K562 (cell line): ENCODE measurements around the gene MXRA7. TPM values are rescaled to one million over a fixed set of nuclear protein-coding genes. Genes with fewer than 3 reads are reported as not detected.

Experiments
- CBX2 ChIP-seq: fragments of 200-600 bp; sonication (generic); IDR thresholded peaks from one replicate; pipeline ENCODE4 v1.6.1; 2012; ENCODE audit warnings: mild to moderate bottlenecking, low read length, inconsistent platforms; ENCODE audit not compliant: insufficient read depth, poor library complexity, severe bottlenecking
- CEBPB ChIP-seq: fragments of 450-650 bp; IDR thresholded peaks from 2 replicates; pipeline ENCODE4 v1.6.1; 2016; ENCODE audit warnings: missing genetic modification characterization, missing compliant biosample characterization
- DPF2 ChIP-seq: fragments of 450-650 bp; IDR thresholded peaks from 2 replicates; pipeline ENCODE4 v1.6.1; 2016
- ESRRB ChIP-seq: fragments of 250-450 bp; sonication (Bioruptor Pico); IDR thresholded peaks from 2 replicates; pipeline ENCODE4 v1.5.0; 2020; ENCODE audit warnings: mild to moderate bottlenecking, moderate library complexity, borderline replicate concordance
- GTF2E2 ChIP-seq: fragments of 200-800 bp; sonication (Bioruptor generic); IDR thresholded peaks from 2 replicates; pipeline ENCODE4 v1.6.1; 2016; ENCODE audit warnings: missing genetic modification characterization, missing compliant biosample characterization
- HIVEP1 ChIP-seq: fragments of 250-450 bp; sonication (Bioruptor Pico); IDR thresholded peaks from 2 replicates; pipeline ENCODE4 v1.4.0; 2020; ENCODE audit warnings: mild to moderate bottlenecking
- HMGN3 ChIP-seq: IDR thresholded peaks from 2 replicates; pipeline ENCODE4 v1.6.1; 2011; ENCODE audit warnings: borderline replicate concordance, low read depth, mild to moderate bottlenecking, mixed read lengths, low read length; ENCODE audit not compliant: insufficient read length; ENCODE audit errors: extremely low read depth
- KLF13 ChIP-seq: fragments of 450-650 bp; IDR thresholded peaks from 2 replicates; pipeline ENCODE4 v1.6.1; 2016; ENCODE audit warnings: missing genetic modification characterization, low read depth, mild to moderate bottlenecking, missing compliant biosample characterization, moderate library complexity, borderline replicate concordance
- MAFK ChIP-seq: IDR thresholded peaks from 2 replicates; pipeline ENCODE4 v1.6.1; 2011; ENCODE audit warnings: low read length, improper control_type of control experiment
- NFATC3 ChIP-seq: fragments of 450-650 bp; IDR thresholded peaks from 2 replicates; pipeline ENCODE4 v1.6.1; 2017; ENCODE audit warnings: mild to moderate bottlenecking
- SMAD3 ChIP-seq: fragments of 450-650 bp; formaldehyde crosslinking; conservative IDR thresholded peaks from 2 replicates; pipeline ENCODE4 v1.4.0; 2020; ENCODE audit warnings: mild to moderate bottlenecking
- SMARCA5 ChIP-seq: fragments of 450-650 bp; IDR thresholded peaks from 2 replicates; pipeline ENCODE4 v1.6.1; 2016
- SRSF1 ChIP-seq: fragments of 200-400 bp; formaldehyde crosslinking; IDR thresholded peaks from 2 replicates; pipeline ENCODE4 v1.6.1; 2017; ENCODE audit warnings: mild to moderate bottlenecking, low read depth, low read length, moderate library complexity
- TAF1 ChIP-seq: IDR thresholded peaks from 2 replicates; pipeline ENCODE4 v1.6.1; 2011; ENCODE audit warnings: mild to moderate bottlenecking, low read length, moderate library complexity; ENCODE audit not compliant: insufficient read depth, control insufficient read depth, severe bottlenecking; ENCODE audit errors: extremely low read depth
- ZNF224 ChIP-seq: sonication (generic); formaldehyde crosslinking; IDR thresholded peaks from 2 replicates; pipeline ENCODE4 v1.8.0; 2022; ENCODE audit warnings: mild to moderate bottlenecking, missing genetic modification reagents
- ZNF282 ChIP-seq: sonication (generic); formaldehyde crosslinking; IDR thresholded peaks from 2 replicates; pipeline ENCODE4 v1.8.1; 2023; ENCODE audit warnings: missing genetic modification reagents
- ZNF354B ChIP-seq: fragments of 250-450 bp; sonication (Bioruptor Pico); IDR thresholded peaks from 2 replicates; pipeline ENCODE4 v1.4.0; 2020
- ZNF75A ChIP-seq: fragments of 450-650 bp; formaldehyde crosslinking; IDR thresholded peaks from 2 replicates; pipeline ENCODE4 v1.4.0; 2020; ENCODE audit warnings: mild to moderate bottlenecking
- polyA plus RNA-seq, 8 experiments: library from polyadenylated mRNA; depleted of rRNA in 4 of 8; stranded (reverse) in 5 of 8; unstranded in 3 of 8; fragments of >200 nt; fragmentation: Nextera tagmentation in 2 of 8; fragmentation: Illumina TruSeq in 1 of 8; extraction: Ambion mirVana in 2 of 8; extraction: Trizol in 1 of 8; gene quantifications; 2 replicates each; pipeline versions ENCODE4 v1.2.1 to v1.2.3, GENCODE V29; 2011 to 2014; ENCODE audit warnings: inconsistent platforms in 1 of 8, missing spikeins in 1 of 8
- total RNA-seq, 7 experiments: library from RNA; depleted of rRNA in 6 of 7; stranded (reverse); fragments of >200 nt in 6 of 7; fragmentation: Illumina TruSeq in 2 of 7; extraction: Trizol in 2 of 7; gene quantifications; 2 replicates each; pipeline versions ENCODE4 v1.2.1 to v1.2.3, GENCODE V29; 2011 to 2021; ENCODE audit warnings: low replicate concordance in 1 of 7
- TF ChIP-seq, protein P1 (sequence below), 2 experiments: fragments of 450-650 bp; IDR thresholded peaks; 2 replicates each; pipeline ENCODE4 v1.6.1; 2016
- TF ChIP-seq, protein P2 (sequence below): IDR thresholded peaks from 2 replicates; pipeline ENCODE4 v1.6.1; 2011; ENCODE audit not compliant: insufficient read length; ENCODE audit errors: extremely low read depth
- TF ChIP-seq, protein P3 (sequence below): sonication (generic); formaldehyde crosslinking; IDR thresholded peaks from 2 replicates; pipeline ENCODE4 v1.5.0; 2020; ENCODE audit warnings: missing genetic modification reagents
- TF ChIP-seq, protein P4 (sequence below): IDR thresholded peaks from 2 replicates; pipeline ENCODE4 v1.6.1; 2014; ENCODE audit warnings: antibody characterized with exemption
- TF ChIP-seq, protein P5 (sequence below): fragments of 250-450 bp; sonication (Bioruptor Pico); IDR thresholded peaks from 2 replicates; pipeline ENCODE4 v1.9.0; 2021; ENCODE audit warnings: mild to moderate bottlenecking
- TF ChIP-seq, protein P6 (sequence below): fragments of 250-450 bp; sonication (Bioruptor Pico); IDR thresholded peaks from 2 replicates; pipeline ENCODE4 v1.8.0; 2022; ENCODE audit warnings: inconsistent platforms

The MXRA7 gene
- total and polyA plus RNA-seq, 9 of the 15 experiments (the other 6 are each of a cell fraction or from before 2014, with no cell fraction given), result 2.6 to 38.4 (median 14.3) TPM

DNA sequence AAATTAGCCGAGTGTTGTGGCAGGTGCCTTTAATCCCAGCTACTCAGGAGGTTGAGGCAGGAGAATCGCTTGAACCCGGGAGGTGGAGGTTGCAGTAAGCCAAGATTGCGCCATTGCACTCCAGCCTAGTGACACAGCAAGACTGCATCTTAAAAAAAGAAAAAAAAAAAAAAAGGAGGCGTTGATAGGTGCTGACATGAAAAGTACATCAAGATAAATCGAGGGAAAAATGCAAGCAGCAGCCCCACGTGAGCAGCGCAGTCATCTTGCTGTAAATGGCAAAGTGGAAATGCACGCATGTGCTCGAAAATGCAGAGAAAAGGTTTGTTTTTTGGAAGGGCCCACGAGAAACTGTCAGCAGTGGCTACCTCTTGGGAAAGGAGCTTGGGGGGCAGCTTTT lies 20.9 kb downstream of the MXRA7 start (continued):
- peak; percentile 72 for TF ChIP-seq DPF2
- TF ChIP-seq ZNF354B (CRISPR knock-in tag), result no peak
- TF ChIP-seq CEBPB, result peak; percentile 96
- TF ChIP-seq, protein P1, sequence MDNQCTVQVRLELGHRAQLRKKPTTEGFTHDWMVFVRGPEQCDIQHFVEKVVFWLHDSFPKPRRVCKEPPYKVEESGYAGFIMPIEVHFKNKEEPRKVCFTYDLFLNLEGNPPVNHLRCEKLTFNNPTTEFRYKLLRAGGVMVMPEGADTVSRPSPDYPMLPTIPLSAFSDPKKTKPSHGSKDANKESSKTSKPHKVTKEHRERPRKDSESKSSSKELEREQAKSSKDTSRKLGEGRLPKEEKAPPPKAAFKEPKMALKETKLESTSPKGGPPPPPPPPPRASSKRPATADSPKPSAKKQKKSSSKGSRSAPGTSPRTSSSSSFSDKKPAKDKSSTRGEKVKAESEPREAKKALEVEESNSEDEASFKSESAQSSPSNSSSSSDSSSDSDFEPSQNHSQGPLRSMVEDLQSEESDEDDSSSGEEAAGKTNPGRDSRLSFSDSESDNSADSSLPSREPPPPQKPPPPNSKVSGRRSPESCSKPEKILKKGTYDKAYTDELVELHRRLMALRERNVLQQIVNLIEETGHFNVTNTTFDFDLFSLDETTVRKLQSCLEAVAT (IDR thresholded peaks at IDR 0.05), result no peak
- TF ChIP-seq, protein P2, sequence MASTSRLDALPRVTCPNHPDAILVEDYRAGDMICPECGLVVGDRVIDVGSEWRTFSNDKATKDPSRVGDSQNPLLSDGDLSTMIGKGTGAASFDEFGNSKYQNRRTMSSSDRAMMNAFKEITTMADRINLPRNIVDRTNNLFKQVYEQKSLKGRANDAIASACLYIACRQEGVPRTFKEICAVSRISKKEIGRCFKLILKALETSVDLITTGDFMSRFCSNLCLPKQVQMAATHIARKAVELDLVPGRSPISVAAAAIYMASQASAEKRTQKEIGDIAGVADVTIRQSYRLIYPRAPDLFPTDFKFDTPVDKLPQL, result no peak
- no peak for TF ChIP-seq TAF1
- TF ChIP-seq NFATC3, result no peak
- TF ChIP-seq MAFK, result no peak
- TF ChIP-seq ZNF224 (CRISPR knock-in tag), result no peak
- TF ChIP-seq ZNF282 (CRISPR knock-in tag), result no peak
- TF ChIP-seq SMARCA5, result no peak
- TF ChIP-seq CBX2, result no peak
- no peak for TF ChIP-seq ZNF75A
- TF ChIP-seq, protein P3, sequence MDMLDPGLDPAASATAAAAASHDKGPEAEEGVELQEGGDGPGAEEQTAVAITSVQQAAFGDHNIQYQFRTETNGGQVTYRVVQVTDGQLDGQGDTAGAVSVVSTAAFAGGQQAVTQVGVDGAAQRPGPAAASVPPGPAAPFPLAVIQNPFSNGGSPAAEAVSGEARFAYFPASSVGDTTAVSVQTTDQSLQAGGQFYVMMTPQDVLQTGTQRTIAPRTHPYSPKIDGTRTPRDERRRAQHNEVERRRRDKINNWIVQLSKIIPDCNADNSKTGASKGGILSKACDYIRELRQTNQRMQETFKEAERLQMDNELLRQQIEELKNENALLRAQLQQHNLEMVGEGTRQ (CRISPR knock-in tag), result peak; percentile 75
- no peak for TF ChIP-seq HIVEP1 (CRISPR knock-in tag)
- TF ChIP-seq GTF2E2 (tag), result no peak
- TF ChIP-seq, protein P4, sequence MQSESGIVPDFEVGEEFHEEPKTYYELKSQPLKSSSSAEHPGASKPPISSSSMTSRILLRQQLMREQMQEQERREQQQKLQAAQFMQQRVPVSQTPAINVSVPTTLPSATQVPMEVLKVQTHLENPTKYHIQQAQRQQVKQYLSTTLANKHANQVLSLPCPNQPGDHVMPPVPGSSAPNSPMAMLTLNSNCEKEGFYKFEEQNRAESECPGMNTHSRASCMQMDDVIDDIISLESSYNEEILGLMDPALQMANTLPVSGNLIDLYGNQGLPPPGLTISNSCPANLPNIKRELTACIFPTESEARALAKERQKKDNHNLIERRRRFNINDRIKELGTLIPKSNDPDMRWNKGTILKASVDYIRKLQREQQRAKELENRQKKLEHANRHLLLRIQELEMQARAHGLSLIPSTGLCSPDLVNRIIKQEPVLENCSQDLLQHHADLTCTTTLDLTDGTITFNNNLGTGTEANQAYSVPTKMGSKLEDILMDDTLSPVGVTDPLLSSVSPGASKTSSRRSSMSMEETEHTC, result no peak
- TF ChIP-seq SRSF1, result no peak
- no peak for TF ChIP-seq SMAD3
- no peak for TF ChIP-seq HMGN3
- TF ChIP-seq ESRRB (CRISPR knock-in tag), result no peak
- TF ChIP-seq KLF13, result no peak
- TF ChIP-seq, protein P5, sequence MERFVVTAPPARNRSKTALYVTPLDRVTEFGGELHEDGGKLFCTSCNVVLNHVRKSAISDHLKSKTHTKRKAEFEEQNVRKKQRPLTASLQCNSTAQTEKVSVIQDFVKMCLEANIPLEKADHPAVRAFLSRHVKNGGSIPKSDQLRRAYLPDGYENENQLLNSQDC (CRISPR knock-in tag), result no peak
- TF ChIP-seq, protein P6, sequence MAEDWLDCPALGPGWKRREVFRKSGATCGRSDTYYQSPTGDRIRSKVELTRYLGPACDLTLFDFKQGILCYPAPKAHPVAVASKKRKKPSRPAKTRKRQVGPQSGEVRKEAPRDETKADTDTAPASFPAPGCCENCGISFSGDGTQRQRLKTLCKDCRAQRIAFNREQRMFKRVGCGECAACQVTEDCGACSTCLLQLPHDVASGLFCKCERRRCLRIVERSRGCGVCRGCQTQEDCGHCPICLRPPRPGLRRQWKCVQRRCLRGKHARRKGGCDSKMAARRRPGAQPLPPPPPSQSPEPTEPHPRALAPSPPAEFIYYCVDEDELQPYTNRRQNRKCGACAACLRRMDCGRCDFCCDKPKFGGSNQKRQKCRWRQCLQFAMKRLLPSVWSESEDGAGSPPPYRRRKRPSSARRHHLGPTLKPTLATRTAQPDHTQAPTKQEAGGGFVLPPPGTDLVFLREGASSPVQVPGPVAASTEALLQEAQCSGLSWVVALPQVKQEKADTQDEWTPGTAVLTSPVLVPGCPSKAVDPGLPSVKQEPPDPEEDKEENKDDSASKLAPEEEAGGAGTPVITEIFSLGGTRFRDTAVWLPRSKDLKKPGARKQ (CRISPR knock-in tag), result no peak
